Measurements from ENCODE around the gene SPACA6. TPM values are rescaled to one million over a fixed set of nuclear protein-coding genes. Genes with fewer than 3 reads are reported as not detected.

The SPACA6 gene
- total and polyA plus RNA-seq, 2 experiments from 2014 or later, result 5.1 to 11.5 TPM

DNA sequence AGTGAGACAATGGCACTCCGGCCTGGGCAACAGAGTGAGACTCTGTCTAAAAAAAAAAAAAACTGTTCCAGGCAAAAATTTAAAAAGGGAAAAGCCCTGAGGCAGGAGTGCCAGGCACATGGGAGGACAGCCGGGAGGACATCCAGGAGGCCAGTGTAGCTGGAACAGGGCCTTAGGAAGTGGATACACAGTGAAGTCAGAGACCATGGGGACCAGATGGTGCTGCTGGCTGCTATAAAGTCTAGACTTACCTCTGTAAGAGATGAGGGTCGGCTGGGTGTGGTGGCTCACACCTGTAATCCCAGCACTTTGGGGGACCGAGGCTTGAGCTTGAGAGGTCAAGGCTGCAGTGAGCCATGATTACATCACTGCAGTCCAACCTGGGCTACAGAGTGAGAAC is 15.7 kb downstream of the SPACA6 start (continued):
- TF ChIP-seq, protein P1, sequence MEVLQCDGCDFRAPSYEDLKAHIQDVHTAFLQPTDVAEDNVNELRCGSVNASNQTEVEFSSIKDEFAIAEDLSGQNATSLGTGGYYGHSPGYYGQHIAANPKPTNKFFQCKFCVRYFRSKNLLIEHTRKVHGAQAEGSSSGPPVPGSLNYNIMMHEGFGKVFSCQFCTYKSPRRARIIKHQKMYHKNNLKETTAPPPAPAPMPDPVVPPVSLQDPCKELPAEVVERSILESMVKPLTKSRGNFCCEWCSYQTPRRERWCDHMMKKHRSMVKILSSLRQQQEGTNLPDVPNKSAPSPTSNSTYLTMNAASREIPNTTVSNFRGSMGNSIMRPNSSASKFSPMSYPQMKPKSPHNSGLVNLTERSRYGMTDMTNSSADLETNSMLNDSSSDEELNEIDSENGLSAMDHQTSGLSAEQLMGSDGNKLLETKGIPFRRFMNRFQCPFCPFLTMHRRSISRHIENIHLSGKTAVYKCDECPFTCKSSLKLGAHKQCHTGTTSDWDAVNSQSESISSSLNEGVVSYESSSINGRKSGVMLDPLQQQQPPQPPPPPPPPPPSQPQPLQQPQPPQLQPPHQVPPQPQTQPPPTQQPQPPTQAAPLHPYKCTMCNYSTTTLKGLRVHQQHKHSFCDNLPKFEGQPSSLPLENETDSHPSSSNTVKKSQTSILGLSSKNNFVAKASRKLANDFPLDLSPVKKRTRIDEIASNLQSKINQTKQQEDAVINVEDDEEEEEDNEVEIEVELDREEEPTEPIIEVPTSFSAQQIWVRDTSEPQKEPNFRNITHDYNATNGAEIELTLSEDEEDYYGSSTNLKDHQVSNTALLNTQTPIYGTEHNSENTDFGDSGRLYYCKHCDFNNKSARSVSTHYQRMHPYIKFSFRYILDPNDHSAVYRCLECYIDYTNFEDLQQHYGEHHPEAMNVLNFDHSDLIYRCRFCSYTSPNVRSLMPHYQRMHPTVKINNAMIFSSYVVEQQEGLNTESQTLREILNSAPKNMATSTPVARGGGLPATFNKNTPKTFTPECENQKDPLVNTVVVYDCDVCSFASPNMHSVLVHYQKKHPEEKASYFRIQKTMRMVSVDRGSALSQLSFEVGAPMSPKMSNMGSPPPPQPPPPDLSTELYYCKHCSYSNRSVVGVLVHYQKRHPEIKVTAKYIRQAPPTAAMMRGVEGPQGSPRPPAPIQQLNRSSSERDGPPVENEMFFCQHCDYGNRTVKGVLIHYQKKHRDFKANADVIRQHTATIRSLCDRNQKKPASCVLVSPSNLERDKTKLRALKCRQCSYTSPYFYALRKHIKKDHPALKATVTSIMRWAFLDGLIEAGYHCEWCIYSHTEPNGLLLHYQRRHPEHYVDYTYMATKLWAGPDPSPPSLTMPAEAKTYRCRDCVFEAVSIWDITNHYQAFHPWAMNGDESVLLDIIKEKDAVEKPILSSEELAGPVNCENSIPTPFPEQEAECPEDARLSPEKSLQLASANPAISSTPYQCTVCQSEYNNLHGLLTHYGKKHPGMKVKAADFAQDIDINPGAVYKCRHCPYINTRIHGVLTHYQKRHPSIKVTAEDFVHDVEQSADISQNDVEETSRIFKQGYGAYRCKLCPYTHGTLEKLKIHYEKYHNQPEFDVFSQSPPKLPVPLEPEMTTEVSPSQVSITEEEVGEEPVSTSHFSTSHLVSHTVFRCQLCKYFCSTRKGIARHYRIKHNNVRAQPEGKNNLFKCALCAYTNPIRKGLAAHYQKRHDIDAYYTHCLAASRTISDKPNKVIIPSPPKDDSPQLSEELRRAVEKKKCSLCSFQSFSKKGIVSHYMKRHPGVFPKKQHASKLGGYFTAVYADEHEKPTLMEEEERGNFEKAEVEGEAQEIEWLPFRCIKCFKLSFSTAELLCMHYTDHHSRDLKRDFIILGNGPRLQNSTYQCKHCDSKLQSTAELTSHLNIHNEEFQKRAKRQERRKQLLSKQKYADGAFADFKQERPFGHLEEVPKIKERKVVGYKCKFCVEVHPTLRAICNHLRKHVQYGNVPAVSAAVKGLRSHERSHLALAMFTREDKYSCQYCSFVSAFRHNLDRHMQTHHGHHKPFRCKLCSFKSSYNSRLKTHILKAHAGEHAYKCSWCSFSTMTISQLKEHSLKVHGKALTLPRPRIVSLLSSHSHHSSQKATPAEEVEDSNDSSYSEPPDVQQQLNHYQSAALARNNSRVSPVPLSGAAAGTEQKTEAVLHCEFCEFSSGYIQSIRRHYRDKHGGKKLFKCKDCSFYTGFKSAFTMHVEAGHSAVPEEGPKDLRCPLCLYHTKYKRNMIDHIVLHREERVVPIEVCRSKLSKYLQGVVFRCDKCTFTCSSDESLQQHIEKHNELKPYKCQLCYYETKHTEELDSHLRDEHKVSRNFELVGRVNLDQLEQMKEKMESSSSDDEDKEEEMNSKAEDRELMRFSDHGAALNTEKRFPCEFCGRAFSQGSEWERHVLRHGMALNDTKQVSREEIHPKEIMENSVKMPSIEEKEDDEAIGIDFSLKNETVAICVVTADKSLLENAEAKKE (CRISPR knock-in tag; IDR thresholded peaks at IDR 0.05), result no peak
- TF ChIP-seq ZNF114 (CRISPR knock-in tag; IDR thresholded peaks at IDR 0.05) (no peak), NANOG (IDR thresholded peaks at IDR 0.05; ENCODE audit: borderline replicate concordance) (no peak), JUNB (IDR thresholded peaks at IDR 0.05; ENCODE audit: unreplicated experiment) (no peak), POLR2AphosphoS5 (IDR thresholded peaks at IDR 0.05; ENCODE audit: low read depth) (no peak), EZH2 (IDR thresholded peaks at IDR 0.05; ENCODE audit: low read depth, unreplicated experiment) (no peak), EZH2phosphoT487 (IDR thresholded peaks at IDR 0.05; ENCODE audit: unreplicated experiment) (no peak), ZNF331 (CRISPR knock-in tag; IDR thresholded peaks at IDR 0.05; ENCODE audit: low read depth) (no peak), CREB1 (CRISPR knock-in tag; IDR thresholded peaks at IDR 0.05; ENCODE audit: low read depth) (no peak)
- TF ChIP-seq, protein P2, sequence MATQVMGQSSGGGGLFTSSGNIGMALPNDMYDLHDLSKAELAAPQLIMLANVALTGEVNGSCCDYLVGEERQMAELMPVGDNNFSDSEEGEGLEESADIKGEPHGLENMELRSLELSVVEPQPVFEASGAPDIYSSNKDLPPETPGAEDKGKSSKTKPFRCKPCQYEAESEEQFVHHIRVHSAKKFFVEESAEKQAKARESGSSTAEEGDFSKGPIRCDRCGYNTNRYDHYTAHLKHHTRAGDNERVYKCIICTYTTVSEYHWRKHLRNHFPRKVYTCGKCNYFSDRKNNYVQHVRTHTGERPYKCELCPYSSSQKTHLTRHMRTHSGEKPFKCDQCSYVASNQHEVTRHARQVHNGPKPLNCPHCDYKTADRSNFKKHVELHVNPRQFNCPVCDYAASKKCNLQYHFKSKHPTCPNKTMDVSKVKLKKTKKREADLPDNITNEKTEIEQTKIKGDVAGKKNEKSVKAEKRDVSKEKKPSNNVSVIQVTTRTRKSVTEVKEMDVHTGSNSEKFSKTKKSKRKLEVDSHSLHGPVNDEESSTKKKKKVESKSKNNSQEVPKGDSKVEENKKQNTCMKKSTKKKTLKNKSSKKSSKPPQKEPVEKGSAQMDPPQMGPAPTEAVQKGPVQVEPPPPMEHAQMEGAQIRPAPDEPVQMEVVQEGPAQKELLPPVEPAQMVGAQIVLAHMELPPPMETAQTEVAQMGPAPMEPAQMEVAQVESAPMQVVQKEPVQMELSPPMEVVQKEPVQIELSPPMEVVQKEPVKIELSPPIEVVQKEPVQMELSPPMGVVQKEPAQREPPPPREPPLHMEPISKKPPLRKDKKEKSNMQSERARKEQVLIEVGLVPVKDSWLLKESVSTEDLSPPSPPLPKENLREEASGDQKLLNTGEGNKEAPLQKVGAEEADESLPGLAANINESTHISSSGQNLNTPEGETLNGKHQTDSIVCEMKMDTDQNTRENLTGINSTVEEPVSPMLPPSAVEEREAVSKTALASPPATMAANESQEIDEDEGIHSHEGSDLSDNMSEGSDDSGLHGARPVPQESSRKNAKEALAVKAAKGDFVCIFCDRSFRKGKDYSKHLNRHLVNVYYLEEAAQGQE (IDR thresholded peaks at IDR 0.05; ENCODE audit: unreplicated experiment), result no peak
- TF ChIP-seq, protein P3, sequence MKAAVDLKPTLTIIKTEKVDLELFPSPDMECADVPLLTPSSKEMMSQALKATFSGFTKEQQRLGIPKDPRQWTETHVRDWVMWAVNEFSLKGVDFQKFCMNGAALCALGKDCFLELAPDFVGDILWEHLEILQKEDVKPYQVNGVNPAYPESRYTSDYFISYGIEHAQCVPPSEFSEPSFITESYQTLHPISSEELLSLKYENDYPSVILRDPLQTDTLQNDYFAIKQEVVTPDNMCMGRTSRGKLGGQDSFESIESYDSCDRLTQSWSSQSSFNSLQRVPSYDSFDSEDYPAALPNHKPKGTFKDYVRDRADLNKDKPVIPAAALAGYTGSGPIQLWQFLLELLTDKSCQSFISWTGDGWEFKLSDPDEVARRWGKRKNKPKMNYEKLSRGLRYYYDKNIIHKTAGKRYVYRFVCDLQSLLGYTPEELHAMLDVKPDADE (IDR thresholded peaks at IDR 0.05), result no peak
